ENCODE results near the gene SLC39A6.
"Not testable (repeated sequence)": the region's sequence is repeated elsewhere in the genome, so short reads cannot be mapped to it uniquely, and the experiment has no call there.

SLC39A6 gene

DNA sequence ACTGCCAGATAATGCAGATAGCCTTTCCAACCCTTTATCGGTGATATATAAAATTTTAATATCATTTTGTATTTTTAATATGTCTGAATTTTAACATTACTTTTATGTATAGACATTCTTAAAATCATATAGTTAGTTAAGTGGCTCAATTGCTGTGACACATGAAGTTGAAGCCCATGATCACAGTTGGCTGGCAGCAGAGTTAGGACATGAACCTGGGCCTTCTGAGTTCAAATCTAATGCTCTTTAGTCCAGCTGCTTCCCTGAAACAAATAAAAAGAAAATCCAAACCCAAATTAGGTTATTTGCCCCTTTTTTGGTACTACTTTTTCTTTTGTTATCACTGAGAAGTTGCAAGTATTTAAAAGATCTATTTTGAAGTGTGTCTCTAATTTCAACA lies 6.1 kb upstream of the SLC39A6 start:
- no peak for DNase-seq

DNA sequence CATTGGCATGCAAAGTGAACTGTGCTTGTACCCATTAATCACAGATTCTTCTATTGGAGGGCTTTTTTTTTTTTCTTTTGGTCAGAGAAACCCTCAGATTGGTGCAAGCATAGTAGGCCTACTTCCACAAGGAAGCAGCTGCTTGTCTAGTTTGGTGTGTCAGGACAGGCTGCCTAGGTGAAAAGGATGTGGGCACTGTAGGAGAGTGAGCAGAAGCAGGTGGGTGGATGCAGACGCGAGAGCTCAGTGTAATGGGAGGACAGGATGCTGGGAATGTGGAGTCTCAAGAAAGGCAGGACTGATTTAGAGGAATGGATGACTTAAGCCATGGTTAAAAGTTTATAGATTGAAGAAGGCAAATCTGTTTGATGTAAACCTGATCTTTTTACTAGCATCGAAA lies 3.6 kb upstream of the SLC39A6 start:
- DNase-seq = no peak

DNA sequence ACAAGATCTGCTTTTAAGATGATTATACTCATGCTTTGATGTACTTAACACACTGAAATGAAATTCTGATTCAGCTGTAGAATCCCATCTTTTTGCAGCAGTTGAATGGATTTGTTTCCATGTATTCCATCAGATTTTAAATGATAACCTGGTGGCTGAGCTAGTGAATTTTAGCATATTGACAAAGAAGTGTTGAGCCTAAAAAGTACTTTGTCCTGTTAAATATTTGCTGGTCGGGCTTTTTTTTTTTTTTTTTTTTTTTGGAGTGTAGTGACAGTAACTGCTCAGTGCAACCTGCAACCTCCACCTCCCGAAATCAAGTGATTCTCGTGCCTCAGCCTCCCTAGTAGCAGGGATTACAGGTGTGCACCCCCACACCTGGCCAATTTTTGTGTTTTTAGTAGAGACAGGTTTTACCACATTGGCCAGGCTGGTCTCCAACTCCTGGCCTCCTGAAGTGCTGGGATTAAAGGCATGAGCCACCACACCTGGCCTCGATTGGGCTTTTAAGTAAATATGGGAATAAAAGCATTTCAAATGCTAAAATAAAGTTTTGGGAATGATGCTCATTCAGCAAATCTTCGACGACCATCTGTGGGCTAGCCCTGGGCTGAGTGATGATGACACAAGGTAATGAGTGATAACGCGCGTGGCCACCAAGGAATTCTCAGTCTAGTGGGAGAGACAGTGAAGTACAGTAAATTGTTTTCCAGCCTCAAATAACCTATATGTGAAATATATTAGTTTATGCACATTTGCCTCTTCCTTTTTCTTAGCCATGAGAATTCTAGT lies 2.7 kb upstream of the SLC39A6 start:
- no peak for DNase-seq

DNA sequence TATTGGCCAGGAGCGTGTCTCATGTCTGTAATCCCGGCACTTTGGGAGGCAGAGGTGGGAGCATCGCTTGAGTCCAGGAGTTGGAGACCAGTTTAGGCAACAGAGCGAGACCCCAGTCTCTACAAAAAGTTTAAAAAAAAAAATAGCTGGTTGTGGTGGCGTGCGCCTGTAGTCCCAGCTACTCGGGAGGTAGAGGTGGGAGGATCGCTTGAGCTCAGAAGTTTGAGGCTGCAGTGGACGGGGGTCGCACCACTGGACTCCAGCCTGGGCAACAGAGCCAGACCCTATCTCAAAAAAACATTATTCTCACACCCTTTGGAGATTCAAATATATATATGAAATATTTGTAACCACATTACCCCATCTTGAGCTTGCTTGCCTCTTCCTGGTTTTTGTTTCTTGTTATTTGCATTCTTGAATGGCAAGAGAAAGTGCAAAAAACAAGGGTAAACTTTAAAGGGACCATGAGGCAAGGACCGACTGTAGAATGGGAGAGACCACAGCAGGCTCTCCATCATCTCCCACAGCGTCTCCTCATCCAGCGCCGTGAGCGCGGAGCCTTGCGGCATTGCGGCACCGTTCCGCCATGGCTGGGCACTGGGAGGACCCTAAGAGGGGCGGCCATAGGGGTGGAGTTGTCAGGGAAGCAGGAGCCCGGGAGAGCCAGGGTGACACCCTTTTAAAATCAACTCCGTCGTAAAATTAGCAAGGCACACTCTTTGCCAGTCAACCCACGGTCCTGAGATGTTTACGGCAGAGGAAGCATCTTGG lies 1.9 kb upstream of the SLC39A6 start:
- no peak for DNase-seq

DNA sequence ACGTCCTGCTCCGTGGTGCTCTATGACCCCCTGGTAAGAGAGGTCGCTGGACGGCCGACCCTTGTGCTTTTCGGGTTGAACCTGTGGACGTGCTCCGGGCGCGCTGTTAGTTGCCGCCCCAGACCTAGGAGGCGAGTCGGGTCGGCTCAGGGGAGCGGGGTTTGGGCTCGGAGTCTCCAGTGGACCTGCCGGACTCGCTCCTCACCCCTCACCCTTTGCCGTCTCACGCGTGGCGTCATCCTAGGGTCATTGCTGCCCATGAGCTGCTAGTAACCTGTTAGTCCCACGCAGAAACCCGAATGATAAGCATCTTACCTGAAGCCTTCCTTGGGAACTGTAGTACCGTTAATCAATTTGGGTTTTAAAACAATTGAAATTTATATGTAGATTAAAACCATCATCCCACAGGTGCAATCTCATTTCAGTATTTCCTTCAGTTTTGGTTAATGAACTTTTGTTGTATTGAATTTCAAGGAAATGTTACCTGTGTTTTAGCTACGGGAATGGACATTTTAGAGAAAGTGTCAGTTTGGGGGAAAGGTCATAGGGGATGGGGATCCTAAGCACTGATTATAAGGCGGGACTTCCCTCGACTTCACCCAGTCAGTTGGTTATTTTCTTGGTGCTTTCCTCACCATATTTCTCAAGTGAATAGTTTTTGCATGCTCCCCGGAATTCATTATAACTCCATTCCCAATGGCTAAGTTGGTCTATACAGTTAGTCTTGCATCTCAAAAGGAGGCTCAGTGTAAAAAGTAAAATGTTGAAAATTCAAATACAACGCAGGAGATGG lies 1.1 kb upstream of the SLC39A6 start:
- no peak for DNase-seq

DNA sequence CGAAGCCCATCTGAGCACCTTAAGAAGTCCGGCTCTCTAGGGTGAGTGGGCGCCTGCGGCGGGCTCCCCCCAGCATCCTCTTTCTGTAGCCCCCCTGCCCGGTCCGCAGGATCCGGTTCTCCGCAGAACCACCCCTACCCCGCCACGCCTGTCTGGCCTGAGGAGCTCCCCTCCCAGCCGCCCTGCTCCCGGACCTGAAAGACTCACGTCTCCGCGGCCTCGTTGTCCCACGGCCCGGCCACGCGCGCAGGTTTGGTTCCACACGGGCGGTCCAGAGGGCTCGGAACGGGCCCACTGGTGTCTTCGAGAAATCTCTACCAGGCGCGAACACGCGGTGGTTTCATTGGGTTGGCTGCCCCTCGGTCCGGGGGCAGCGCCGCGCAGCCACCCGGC lies 237 bp downstream of the SLC39A6 start:
- DNase-seq = no peak

DNA sequence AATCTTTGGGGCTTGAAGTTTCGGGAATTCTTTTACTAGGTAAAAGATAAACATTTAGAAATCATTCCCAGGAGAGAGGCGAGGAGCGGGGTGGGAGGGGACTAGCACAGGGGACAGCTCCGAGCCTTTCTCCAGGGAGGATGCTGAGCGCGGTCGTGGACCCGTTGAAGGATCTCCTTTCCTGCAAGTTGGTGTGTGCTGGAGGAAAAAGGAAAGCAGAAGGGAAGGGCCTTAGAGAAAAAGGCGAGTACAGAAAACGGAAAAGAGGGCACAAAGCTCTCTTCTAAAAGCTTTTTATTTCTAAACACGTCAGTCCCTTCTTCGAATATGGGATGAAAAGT lies 640 bp downstream of the SLC39A6 start:
- DNase-seq = no peak

DNA sequence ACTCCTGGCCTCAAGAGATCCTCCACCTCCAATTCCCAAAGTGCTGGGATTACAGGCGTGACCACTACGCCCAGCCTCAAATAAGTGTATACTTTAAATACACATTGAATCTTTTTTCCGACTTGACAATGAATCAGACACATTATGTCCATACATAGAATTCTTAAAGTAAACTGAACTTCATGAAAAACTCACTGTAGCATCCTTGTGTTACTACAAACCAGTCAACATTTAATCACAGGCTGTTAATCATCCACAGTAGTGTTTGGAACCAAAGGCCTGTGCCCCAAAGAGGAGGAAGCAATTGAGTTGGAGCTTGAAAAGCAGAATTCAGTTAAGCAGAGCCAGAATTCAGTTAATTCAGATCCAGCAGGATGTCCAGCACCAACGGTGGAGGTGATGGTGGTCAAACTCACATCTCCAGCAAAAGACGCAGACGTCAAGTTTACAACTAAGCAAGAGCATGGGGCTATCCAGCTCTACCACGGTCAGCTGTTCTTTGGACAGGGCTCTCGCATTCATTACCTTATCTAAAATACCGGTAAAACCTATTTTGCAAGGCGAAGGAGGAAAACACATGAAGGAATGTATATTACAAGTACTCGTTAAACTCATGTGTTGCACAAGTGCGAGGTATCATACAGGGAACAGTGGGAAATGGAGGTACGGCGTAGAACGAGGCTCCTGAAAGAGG lies 1.2 kb downstream of the SLC39A6 start:
- DNase-seq = no peak

DNA sequence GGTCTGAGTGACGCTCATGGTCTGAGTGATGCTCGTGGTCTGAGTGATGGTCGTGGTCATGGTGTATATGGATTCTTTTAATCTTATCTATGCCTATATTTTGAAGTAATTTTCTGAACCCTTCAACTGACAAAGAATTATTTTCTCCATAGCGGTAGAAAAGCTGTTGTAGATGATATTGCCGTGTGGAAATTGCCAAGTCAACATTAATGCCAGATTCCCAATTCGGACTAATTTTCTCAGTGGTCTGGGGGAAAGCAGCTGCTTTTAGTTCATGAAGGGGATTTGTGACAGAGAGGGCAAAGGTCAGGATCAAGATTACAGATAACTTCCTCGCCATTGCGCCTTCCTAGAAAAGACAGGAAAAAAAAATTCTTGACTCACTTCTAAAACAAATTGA lies 2.5 kb downstream of the SLC39A6 start:
- no peak for DNase-seq

DNA sequence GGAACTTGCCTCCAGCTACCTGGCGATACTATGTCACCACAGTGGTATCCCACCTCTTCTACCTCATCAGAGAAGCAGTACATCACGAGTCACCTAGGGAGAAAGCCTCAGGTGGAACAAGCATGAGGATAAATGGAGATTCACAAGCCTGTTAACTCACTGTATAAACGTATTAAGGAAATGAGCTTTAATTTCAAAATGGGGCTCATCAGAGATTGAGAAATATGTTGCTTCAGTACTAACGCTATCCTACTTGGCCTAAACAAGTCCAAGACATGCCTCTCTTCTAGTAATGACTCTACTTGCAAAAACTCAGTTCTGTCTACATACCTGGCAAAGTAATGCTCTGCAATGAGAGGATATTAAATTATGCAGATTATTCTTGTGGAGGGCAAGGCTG lies 4.3 kb downstream of the SLC39A6 start:
- no peak for DNase-seq

DNA sequence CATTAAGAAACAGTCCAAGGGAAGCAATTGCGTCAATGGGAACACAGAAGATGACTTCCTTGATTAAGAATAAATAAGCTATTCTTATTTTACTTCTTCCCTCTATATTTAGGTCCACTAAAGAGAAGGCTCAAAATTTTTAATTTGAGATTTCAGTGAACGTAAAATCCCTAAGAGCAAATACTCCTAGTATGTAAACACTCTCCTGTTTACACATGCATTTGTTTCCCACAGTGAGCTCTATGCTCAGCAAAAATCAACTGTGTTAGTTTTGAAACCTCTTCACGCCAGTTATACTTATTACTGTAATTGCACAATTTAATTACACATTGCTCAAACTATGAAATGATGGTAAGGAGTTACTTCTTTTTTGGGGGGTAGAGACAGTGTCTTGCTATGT lies 8.8 kb downstream of the SLC39A6 start:
- no peak for DNase-seq

DNA sequence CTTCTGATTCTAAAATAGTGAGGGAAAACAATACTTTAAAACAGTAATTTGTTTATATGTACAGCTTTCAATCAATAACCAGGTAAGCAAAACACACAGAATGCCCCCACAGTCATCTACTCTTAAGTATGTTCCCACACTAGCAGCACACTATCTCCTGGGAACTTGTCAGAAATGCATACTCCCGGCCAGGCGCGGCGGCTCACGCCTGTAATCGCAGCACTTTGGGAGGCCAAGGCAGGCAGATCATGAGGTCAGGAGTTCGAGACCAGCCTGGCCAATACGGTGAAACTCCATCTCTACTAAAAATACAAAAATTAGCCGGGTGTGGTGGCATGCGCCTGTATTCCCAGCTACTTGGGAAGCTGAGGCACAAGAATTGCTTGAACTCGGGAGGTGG lies 12.4 kb downstream of the SLC39A6 start:
- not testable (repeated sequence) for DNase-seq

DNA sequence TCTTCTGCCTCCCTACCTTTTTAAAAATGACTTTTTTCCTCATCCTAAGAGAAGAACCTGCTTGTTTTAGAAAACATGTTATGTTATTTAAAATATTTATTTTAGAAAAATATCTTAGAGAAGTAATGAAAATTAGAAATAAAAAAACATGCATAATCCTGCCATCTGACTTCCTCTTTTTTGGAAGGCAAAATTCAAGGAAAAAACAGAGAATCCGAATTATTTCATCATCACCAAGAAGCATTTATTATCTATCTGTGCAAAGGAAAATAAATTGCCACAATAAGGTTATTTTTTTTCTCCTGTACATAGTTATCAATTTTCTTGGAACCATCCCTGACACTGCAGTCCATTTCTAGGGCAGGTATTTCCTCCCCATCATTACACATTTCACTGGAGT lies 14.4 kb downstream of the SLC39A6 start:
- DNase-seq = no peak

DNA sequence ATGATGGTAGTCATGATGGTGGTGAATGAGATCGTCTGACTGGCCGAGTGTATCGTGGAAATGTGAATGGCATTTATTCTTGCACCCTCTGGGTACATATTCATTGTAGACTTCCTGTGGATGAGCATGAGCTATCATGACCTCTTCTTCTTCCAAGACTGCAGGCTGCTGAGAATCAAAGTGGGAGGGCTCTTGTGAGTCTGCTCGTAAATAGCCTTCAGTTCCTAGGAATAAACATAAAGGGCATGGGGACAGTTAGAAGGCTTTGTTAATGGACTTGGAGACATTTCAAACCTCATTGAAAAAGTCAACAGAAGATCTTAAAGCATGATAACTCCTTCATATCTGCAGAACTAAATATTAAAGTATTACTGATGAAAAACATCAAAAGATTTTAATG lies 14.9 kb downstream of the SLC39A6 start:
- no peak for DNase-seq

DNA sequence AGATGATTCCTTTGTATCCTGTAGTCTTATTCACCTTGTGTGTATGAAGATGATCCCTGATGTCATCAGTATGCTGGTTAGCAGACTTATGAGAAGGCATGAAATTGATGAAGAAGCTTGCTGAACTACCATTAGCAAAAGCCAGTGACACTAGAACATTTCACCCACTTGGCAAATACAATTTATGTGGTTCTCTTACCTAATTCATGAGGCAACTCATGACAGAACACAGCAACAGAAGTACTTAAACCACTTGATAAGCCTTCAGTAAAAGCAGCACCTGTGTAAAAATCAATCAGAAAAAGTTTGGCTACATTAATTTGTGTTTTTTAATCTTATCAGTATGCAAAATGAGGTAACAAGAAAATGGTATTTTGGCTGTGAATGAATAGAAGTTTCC lies 16.8 kb downstream of the SLC39A6 start:
- DNase-seq = no peak

DNA sequence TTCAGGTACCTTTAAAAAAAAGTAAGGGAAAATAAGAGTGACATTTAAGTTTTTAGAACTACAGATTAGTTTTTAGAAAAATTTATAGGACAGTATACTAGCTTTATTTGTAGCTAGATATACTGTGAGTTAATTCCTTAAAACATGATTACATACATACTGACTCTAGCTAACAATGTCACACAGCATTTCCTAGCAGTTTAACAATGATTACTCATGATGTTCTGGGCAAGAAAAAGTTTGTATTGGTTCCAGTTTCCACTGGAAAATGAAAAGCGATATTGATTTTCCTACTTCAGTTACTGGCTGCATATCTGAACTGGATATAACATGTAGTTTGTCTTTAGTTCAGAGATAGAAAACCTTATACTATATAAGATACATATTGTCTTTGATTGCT lies 19.4 kb downstream of the SLC39A6 start:
- no peak for DNase-seq

DNA sequence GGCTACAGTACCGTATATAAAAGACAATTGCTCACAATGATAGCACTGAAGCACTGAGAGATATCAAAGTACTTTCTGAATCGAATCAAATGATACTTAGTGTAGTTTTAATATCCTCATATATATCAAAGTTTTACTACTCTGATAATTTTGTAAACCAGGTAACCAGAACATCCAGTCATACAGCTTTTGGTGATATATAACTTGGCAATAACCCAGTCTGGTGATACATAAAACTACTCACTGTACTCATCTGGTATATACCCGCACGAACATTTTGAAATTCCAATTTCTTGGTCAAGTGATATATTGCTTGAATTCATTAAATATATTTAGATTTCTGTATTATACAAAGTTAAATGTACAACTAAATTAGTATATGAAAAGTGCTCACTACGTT lies 20.5 kb downstream of the SLC39A6 start:
- no peak for DNase-seq

DNA sequence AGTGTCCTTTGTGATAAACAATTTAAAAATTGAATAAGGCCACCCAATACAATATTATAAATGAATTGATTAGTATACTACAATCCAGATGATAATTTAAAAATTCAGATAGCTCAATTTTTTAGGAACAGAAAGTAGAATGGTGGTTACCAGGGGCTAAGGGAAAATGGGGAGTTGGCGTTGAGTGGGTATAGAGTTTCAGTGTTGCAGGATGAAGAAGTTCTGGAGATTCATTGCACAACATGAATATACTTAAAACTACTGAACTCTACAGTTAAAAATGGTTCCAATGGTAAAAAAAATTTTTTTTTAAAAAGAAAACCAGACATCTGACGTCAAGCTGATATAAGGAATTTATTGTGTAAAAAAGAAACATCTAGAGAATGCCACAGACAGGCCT lies 20.9 kb downstream of the SLC39A6 start:
- no peak for DNase-seq

DNA sequence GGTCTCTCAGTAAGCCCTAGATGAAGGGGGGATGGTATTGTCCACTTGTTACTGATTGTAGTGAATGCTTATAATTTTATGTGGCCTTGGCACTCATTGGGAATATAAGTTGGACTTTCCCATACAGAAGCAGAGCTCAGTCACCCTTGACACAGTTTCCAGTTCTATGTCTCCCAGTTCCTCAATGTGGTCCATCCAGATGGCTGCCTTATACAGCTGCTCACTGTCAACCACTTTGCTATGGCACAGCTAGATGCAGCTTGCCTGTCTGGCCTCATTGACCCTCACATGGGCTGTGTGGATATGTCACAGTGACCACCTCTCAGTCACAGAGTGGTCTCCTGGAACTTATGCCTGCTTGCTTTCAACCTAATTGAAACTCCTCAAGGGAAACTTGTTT lies 21.7 kb downstream of the SLC39A6 start:
- DNase-seq = no peak

DNA sequence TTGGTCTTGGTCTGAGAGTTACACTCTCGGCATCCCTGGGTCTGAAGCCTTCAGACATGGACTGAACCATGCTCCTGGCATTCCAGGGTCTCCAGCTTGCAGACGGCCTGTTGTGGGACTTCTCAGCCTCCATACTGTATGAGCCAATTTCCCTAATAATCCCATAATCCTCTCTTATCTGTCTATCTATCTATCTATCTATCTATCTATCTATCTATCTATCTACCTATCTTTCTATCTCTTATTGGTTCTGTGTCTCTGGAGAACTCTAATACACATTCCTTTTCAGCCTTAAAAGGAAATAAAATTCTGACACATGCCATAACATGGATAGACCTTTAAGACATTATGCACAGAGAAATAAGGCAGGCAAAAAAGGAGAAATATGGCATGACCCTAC lies 24.4 kb downstream of the SLC39A6 start:
- no peak for DNase-seq

DNA sequence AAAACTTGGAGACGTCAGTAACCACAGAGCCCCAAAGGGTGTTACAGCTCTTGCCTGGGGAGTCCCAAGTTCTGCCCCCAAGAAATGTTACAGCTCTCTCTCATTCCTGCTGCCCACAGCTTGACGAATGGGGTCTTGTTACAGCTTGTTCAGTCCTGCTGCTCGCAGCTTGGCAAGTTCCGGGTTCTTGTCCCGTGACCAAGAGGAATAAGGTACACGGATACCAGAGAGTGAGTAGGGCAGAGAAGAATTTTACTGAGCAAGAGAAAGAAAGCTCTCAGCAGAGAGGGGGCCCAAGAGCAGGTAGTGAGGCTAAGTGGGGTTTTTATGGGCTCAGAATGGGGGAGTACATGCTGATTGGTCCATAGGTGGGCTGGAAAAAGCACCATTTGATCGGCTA lies 27.2 kb downstream of the SLC39A6 start:
- DNase-seq = no peak

DNA sequence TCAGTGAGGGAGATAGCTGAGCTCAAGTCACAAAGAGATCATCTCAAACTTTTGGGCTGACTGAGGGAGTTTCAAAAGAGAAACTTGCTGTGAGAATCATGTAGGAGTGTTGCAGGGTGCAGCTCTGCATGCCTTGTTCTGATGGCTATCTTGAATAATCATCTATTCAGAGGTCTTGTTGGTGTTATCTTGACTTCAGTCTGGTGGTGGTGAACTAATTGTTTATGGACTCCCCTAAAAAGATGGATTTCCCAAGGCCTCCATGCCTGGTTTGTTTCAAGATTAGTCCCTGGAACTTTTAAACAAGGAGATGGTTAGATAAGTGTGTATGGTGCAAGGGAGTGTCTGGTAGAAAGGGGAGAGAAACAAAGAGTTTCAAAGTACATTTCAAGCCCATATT lies 29.8 kb downstream of the SLC39A6 start:
- DNase-seq = no peak

DNA sequence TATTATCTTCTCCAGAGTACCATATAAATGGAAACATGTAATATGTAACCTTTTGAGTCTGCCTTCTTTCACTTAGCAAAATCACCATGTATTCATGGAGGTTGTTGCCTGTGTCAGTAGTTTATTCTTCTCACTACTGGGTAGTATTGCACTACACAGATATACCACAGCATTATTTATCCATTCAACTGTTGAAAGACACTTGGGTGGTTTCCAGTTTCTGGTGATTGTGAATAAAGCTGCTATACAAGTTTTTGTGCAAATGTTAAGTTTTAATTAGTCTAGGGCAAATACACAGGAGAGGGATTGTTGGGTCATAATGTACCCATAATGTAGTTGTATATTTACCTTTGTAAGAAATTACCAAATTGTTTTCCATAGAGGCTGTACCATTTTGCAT lies 32.2 kb downstream of the SLC39A6 start:
- DNase-seq = no peak
